Tibial nerve (tissue), 4 donors: ENCODE results near the gene PSMF1.

Experiments
- CTCF ChIP-seq, 5 experiments: fragments of 200-600 bp in 3 of 5; fragments of 450-650 bp in 2 of 5; sonication (generic) in 3 of 5; IDR thresholded peaks; one replicate each; pipeline ENCODE4 v1.5.1; 2016 to 2019; ENCODE audit warnings: antibody characterized with exemption in 5 of 5, mild to moderate bottlenecking in 3 of 5, moderate library complexity in 2 of 5
- EP300 ChIP-seq, 2 donors: sonication (generic); formaldehyde crosslinking; IDR thresholded peaks; one replicate each; pipeline ENCODE4 v1.6.1; 2017; ENCODE audit warnings: antibody characterized with exemption in 2 of 2, mild to moderate bottlenecking in 1 of 2
- POLR2A ChIP-seq, 2 donors: fragments of 450-650 bp; IDR thresholded peaks; one replicate each; pipeline ENCODE4 v1.6.1; 2017; ENCODE audit warnings: antibody characterized with exemption in 2 of 2, mild to moderate bottlenecking in 2 of 2, moderate library complexity in 2 of 2

- TF ChIP-seq CTCF (IDR thresholded peaks at IDR 0.05), result no peak
- TF ChIP-seq POLR2A (IDR thresholded peaks at IDR 0.05), result no peak
- TF ChIP-seq EP300 (IDR thresholded peaks at IDR 0.05), result no peak
Observed at GRCh38 chr20:1184260-1184637, 65.8 kb downstream of the PSMF1 start.
